GM23248 (cell line): ENCODE results near the gene FNTB.

ENCODE experiments used
- EZH2 ChIP-seq: fragments of 200-600 bp; sonication (generic); IDR thresholded peaks from 2 replicates; pipeline ENCODE4 v1.6.1; 2018; ENCODE audit warnings: antibody characterized with exemption, mild to moderate bottlenecking; ENCODE audit not compliant: insufficient read depth, poor library complexity, severe bottlenecking
- EZH2phosphoT487 ChIP-seq: fragments of 200-600 bp; sonication (generic); IDR thresholded peaks from 2 replicates; pipeline ENCODE4 v1.6.1; 2018; ENCODE audit warnings: antibody characterized with exemption, moderate library complexity, mild to moderate bottlenecking, low read depth; ENCODE audit not compliant: insufficient read depth

DNA sequence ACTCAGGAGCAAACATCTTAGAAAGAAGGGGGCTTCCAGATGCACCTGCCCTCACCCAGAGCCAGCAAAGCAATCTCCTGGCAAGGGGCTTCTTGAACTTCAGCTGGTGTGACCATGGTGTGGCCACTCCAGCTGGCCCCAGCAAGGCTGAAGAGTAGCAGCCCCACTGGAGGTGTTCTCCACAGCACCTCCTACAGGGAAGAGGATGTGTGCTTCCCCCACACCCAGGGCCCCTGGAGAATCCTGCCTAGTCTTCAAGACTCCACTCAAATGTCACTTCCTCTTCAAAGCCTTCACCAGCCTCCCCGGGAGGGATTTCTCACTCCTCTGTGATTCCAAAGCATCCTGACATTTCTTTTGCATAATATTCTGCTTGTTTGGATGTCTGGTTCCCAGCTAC is 23.1 kb upstream of the FNTB start:
- TF ChIP-seq EZH2phosphoT487 (no peak), EZH2 (no peak)
